HEK293T (cell line): ENCODE results near the gene KLHL29.

ENCODE experiments used
- BHLHE40 ChIP-seq: fragments of 450-650 bp; IDR thresholded peaks from 2 replicates; pipeline ENCODE4 v1.6.1; 2016; ENCODE audit warnings: mild to moderate bottlenecking, moderate library complexity, borderline replicate concordance
- CTBP1 ChIP-seq: fragments of 450-650 bp; IDR thresholded peaks from 2 replicates; pipeline ENCODE4 v1.6.1; 2016; ENCODE audit warnings: borderline replicate concordance
- FOXK2 ChIP-seq: fragments of 450-650 bp; IDR thresholded peaks from 2 replicates; pipeline ENCODE4 v1.6.1; 2016; ENCODE audit warnings: mild to moderate bottlenecking
- SUZ12 ChIP-seq: fragments of 450-650 bp; IDR thresholded peaks from 2 replicates; pipeline ENCODE4 v1.6.1; 2016; ENCODE audit warnings: mild to moderate bottlenecking
- TARDBP ChIP-seq: fragments of 450-650 bp; IDR thresholded peaks from 2 replicates; pipeline ENCODE4 v1.6.1; 2016
- ZNF384 ChIP-seq: fragments of 450-650 bp; IDR thresholded peaks from 2 replicates; pipeline ENCODE4 v1.6.1; 2016

DNA sequence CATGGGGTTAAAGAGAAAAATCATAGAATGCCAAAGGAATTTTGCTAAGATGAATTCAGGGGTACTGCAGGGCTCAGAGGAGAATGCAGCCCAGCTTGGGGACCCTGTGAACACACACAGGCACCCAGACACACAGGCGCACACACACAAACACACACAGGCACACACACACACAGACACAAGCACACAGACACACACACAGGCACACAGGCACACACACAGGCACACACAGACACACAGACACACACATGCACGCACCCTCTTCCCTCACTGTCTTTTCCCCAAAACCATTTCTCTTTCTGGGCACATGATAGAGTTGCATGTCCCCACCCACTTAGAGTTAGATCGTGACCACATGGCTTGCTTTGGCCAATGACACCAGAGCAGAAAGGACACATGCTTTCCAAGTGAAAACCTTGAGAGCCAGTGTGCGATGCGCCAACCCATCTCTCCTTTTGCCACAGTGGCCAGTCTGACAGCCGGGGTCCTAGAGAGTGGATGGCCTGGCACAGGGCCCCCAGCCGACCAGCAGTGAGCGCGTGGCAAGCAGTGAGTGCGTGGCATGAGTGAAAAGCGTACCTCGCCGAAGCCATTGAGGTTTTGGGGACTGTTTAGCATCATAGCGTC, 163.3 kb downstream of the KLHL29 start:
- no peak for TF ChIP-seq CTBP1
- TF ChIP-seq FOXK2 = no peak
- TF ChIP-seq SUZ12 = no peak
- no peak for TF ChIP-seq ZNF384
- TF ChIP-seq BHLHE40 = no peak
- no peak for TF ChIP-seq TARDBP
